Measurements from ENCODE around the gene CACNA1D.

The CACNA1D gene

DNA sequence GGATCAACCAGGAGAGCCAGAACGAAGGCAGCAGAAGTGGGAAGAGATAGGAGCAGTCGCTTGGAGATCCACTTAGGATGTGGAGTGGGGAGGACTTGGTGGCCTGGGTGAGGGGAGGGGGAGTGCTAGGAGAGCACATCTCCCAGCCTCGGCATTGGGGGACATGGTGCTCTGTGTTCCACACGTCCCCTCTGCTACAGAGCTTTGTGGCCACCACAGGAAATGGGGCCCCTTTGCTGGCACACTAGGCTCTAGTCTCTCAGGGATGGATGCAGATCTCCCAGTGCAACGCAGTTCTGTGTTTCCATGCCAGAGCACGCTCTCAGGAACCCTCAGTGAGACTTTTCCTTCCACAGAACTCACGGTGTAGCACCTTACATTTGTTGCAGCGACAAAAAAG lies 283.1 kb downstream of the CACNA1D start:
- no peaks in the 10 kb centered on the region for H3K27me3 Mint-ChIP-seq
- H3K36me3 Mint-ChIP-seq (ENCODE audit: low read depth), result no peaks in the 10 kb centered on the region
- H3K27ac Mint-ChIP-seq, result no peak overlapping the region
- no peak for DNase-seq
- H3K4me3 Mint-ChIP-seq, result no peak overlapping the region
- no peaks in the 10 kb centered on the region for H3K4me1 Mint-ChIP-seq (ENCODE audit: low read depth)
- H3K9me3 Mint-ChIP-seq, result no peaks in the 10 kb centered on the region

DNA sequence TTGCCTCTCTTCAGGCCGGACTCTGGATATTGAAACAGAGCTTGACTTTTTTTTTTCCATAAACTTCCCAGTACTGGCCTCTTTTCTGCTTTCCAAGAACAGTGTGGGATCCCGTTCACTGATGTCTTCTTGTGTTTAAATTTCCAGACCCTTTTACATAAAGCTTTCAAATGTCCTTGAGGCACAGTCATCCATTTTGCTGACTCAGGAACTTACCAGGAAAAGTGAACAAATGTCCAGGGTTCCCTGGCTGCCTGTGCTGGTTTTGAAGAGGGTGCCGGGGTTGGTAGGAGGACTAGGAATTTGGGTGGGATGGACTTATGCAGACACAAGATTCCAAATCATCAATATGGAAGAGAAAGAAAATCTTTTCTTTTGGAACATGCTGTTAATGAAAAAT lies 283.7 kb downstream of the CACNA1D start:
- no peaks in the 10 kb centered on the region for H3K27me3 Mint-ChIP-seq
- H3K4me1 Mint-ChIP-seq (ENCODE audit: low read depth), result no peaks in the 10 kb centered on the region
- DNase-seq, result no peak
- no peaks in the 10 kb centered on the region for H3K9me3 Mint-ChIP-seq
- H3K4me3 Mint-ChIP-seq, result no peak overlapping the region
- no peaks in the 10 kb centered on the region for H3K36me3 Mint-ChIP-seq (ENCODE audit: low read depth)
- H3K27ac Mint-ChIP-seq, result no peak overlapping the region

GRCh38 chr3:53780171-53780570 lies 285.8 kb downstream of the CACNA1D start:
- Mint-ChIP-seq H3K4me1 (ENCODE audit: low read depth) (no peaks in the 10 kb centered on the region), H3K36me3 (ENCODE audit: low read depth) (no peaks in the 10 kb centered on the region), H3K27me3 (no peaks in the 10 kb centered on the region), H3K27ac (no peak overlapping the region), H3K9me3 (no peaks in the 10 kb centered on the region), H3K4me3 (no peak overlapping the region)
- no peak for DNase-seq

- no peak overlapping the region for H3K4me3 Mint-ChIP-seq
- H3K27me3 Mint-ChIP-seq, result no peaks in the 10 kb centered on the region
- H3K9me3 Mint-ChIP-seq, result no peaks in the 10 kb centered on the region
- H3K36me3 Mint-ChIP-seq (ENCODE audit: low read depth), result no peaks in the 10 kb centered on the region
- no peaks in the 10 kb centered on the region for H3K4me1 Mint-ChIP-seq (ENCODE audit: low read depth)
- no peak overlapping the region for H3K27ac Mint-ChIP-seq
- no peak for DNase-seq
These were observed 286.4 kb downstream of the CACNA1D start for GRCh38 chr3:53780806-53781205.

DNA sequence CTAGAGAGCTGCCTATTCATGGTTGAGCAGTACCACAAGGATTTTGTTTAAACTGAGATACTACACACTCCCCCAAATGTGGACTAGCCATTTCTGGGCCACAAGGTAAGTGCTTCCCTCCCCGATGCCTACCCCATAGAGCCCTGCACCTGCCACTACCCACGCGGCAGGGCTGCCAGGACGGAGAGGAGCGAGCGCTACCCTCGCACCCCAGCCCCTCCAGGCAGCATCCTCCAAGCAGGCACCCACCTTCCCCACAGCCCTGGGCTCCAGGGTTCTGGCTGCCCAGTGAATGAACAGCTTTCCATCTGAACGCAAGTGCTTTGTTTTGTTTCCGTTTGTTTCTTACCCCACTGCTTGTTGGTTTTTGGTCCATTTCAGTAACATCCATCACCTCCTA lies 292.6 kb downstream of the CACNA1D start:
- Mint-ChIP-seq H3K9me3 (no peaks in the 10 kb centered on the region), H3K36me3 (ENCODE audit: low read depth) (no peaks in the 10 kb centered on the region), H3K4me3 (no peak overlapping the region), H3K27ac (no peak overlapping the region), H3K27me3 (no peaks in the 10 kb centered on the region), H3K4me1 (ENCODE audit: low read depth) (no peaks in the 10 kb centered on the region)
- no peak for DNase-seq

- Mint-ChIP-seq H3K9me3 (no peaks in the 10 kb centered on the region), H3K27me3 (no peaks in the 10 kb centered on the region), H3K27ac (no peak overlapping the region), H3K4me3 (no peak overlapping the region), H3K4me1 (ENCODE audit: low read depth) (no peaks in the 10 kb centered on the region), H3K36me3 (ENCODE audit: low read depth) (no peaks in the 10 kb centered on the region)
- DNase-seq, result no peak
These were observed 293.6 kb downstream of the CACNA1D start for GRCh38 chr3:53788038-53788437.

DNA sequence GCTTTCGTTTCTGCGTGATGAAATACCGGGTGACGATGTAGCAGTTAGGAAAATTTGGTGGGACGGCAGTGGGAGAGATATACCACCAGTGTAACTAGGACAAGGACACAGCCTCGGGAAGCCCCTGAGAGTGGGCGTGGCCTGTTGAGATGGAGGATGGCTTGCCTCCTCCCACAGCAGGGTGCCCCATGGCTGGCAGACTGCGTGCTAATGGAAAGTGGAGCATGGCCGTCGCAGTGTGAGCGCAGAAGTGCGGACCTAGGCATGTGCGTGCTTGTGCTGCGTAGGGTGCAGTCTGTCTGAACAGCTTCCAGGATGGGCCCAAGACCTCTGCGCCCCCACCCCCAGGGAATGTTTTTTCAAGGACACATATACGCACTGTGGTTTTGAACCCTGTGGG lies 295.0 kb downstream of the CACNA1D start:
- Mint-ChIP-seq H3K4me1 (ENCODE audit: low read depth) (no peaks in the 10 kb centered on the region), H3K27ac (no peak overlapping the region), H3K4me3 (no peak overlapping the region), H3K9me3 (no peaks in the 10 kb centered on the region), H3K36me3 (ENCODE audit: low read depth) (no peaks in the 10 kb centered on the region), H3K27me3 (no peaks in the 10 kb centered on the region)
- no peak for DNase-seq

DNA sequence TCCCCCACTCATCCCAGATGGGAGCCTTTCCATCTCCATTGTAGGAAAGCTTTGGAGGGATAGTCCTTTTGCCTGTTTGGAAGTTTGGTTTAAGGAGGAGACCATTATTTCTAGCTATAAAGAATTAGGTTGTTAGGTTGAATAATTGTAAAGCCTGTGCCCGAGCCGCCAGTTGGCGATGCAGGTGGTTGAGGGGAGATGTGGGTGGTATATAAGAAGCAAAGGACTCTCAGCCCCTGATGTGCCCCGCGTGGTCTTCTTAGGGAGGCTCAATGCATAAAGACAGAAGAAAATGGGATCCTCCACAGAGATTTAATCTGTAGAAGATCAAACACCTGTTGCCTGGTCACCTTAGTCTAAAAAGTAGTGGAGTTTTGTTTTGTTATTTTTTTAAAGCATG lies 296.1 kb downstream of the CACNA1D start:
- H3K4me3 Mint-ChIP-seq, result no peak overlapping the region
- no peaks in the 10 kb centered on the region for H3K36me3 Mint-ChIP-seq (ENCODE audit: low read depth)
- no peaks in the 10 kb centered on the region for H3K4me1 Mint-ChIP-seq (ENCODE audit: low read depth)
- no peak for DNase-seq
- peaks cover 5% of the 10 kb centered on the region for H3K27me3 Mint-ChIP-seq
- no peak overlapping the region for H3K27ac Mint-ChIP-seq
- H3K9me3 Mint-ChIP-seq, result no peaks in the 10 kb centered on the region

- no peak for DNase-seq
- H3K9me3 Mint-ChIP-seq, result no peaks in the 10 kb centered on the region
- no peaks in the 10 kb centered on the region for H3K36me3 Mint-ChIP-seq (ENCODE audit: low read depth)
- no peak overlapping the region for H3K4me3 Mint-ChIP-seq
- no peak overlapping the region for H3K27ac Mint-ChIP-seq
- peaks cover 5% of the 10 kb centered on the region for H3K27me3 Mint-ChIP-seq
- no peaks in the 10 kb centered on the region for H3K4me1 Mint-ChIP-seq (ENCODE audit: low read depth)
These were observed 296.9 kb downstream of the CACNA1D start for GRCh38 chr3:53791317-53791716.

GRCh38 chr3:53792866-53793265 lies 298.5 kb downstream of the CACNA1D start:
- H3K27me3 Mint-ChIP-seq, result peaks cover 5% of the 10 kb centered on the region
- H3K27ac Mint-ChIP-seq, result no peak overlapping the region
- H3K36me3 Mint-ChIP-seq (ENCODE audit: low read depth), result no peaks in the 10 kb centered on the region
- no peak for DNase-seq
- no peak overlapping the region for H3K4me3 Mint-ChIP-seq
- H3K9me3 Mint-ChIP-seq, result no peaks in the 10 kb centered on the region
- no peaks in the 10 kb centered on the region for H3K4me1 Mint-ChIP-seq (ENCODE audit: low read depth)

GRCh38 chr3:53794597-53794996 lies 300.2 kb downstream of the CACNA1D start:
- Mint-ChIP-seq H3K36me3 (ENCODE audit: low read depth) (no peaks in the 10 kb centered on the region), H3K9me3 (no peaks in the 10 kb centered on the region), H3K4me1 (ENCODE audit: low read depth) (no peaks in the 10 kb centered on the region), H3K27ac (no peak overlapping the region), H3K27me3 (peaks cover 5% of the 10 kb centered on the region), H3K4me3 (no peak overlapping the region)
- DNase-seq, result no peak

- H3K36me3 Mint-ChIP-seq (ENCODE audit: low read depth), result no peaks in the 10 kb centered on the region
- H3K4me1 Mint-ChIP-seq (ENCODE audit: low read depth), result no peaks in the 10 kb centered on the region
- H3K9me3 Mint-ChIP-seq, result no peaks in the 10 kb centered on the region
These were observed 300.8 kb downstream of the CACNA1D start for GRCh38 chr3:53795176-53795575.

DNA sequence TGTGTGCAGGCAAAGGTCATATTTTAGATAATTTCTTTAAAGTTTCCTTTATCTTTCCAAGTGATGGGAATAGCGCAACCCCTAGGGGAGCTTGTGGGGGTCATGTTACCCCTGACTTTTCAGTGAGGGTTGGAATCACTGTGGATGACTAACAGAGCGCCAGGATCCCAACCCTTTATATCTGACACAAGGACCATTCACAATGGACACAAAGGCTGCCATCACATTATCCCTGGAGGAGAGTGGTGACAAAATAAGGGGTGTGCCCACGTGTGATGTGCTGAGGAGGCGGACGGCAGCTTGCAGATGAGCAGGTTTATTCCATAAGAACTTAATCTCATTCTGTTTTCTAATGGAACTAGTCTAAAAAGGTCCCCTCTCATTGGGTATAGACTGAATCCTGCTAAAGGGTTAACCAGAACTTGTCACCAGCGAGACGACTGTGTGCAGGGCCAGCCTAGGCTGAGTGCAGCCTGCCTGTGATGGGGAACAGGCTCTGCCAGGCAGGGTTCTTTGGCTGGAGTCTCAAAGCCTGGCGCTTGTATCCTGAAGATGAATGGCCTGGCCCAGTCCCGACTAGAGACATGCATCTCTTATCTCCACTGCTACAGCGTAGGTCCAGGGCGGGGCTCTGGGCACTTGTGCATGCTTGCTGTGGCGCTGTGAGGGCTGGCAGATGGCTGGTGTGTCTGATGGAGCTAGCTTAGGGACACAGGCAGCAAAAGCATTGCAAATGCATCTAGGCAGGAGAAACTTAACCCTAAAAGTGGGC lies 301.6 kb downstream of the CACNA1D start:
- H3K4me3 Mint-ChIP-seq, result no peak overlapping the region
- no peaks in the 10 kb centered on the region for H3K4me1 Mint-ChIP-seq (ENCODE audit: low read depth)
- H3K27ac Mint-ChIP-seq, result no peak overlapping the region
- H3K36me3 Mint-ChIP-seq (ENCODE audit: low read depth), result no peaks in the 10 kb centered on the region
- no peaks in the 10 kb centered on the region for H3K9me3 Mint-ChIP-seq
- peaks cover 5% of the 10 kb centered on the region for H3K27me3 Mint-ChIP-seq
- DNase-seq, result no peak

More at GRCh38 chr3:53795176-53795575, 300.8 kb downstream of the CACNA1D start:
- DNase-seq, result no peak
- H3K27ac Mint-ChIP-seq, result no peak overlapping the region
- no peak overlapping the region for H3K4me3 Mint-ChIP-seq
- peaks cover 5% of the 10 kb centered on the region for H3K27me3 Mint-ChIP-seq

DNA sequence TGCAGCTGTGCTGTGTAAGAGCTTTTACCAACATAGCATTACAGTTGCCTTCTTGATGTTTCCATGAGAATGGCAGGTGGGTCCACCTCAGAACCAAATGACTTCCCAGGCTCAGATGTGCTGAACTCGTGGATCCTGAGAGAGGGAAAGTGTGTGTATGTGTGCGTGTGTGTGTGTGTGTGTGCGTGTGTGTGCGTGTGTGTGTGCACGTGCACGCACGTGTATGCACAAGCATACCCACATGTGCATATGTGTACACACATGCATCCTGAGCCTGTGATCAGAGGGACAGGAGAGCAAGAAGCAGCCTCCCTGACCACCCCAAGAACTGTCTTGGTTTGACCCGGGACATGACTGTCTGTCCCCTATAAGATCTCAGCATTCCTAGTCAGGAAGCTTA lies 303.7 kb downstream of the CACNA1D start:
- H3K9me3 Mint-ChIP-seq, result no peaks in the 10 kb centered on the region
- no peaks in the 10 kb centered on the region for H3K4me1 Mint-ChIP-seq (ENCODE audit: low read depth)
- no peaks in the 10 kb centered on the region for H3K36me3 Mint-ChIP-seq (ENCODE audit: low read depth)
- H3K4me3 Mint-ChIP-seq, result no peak overlapping the region
- no peak for DNase-seq
- peaks cover 5% of the 10 kb centered on the region for H3K27me3 Mint-ChIP-seq
- no peak overlapping the region for H3K27ac Mint-ChIP-seq

DNA sequence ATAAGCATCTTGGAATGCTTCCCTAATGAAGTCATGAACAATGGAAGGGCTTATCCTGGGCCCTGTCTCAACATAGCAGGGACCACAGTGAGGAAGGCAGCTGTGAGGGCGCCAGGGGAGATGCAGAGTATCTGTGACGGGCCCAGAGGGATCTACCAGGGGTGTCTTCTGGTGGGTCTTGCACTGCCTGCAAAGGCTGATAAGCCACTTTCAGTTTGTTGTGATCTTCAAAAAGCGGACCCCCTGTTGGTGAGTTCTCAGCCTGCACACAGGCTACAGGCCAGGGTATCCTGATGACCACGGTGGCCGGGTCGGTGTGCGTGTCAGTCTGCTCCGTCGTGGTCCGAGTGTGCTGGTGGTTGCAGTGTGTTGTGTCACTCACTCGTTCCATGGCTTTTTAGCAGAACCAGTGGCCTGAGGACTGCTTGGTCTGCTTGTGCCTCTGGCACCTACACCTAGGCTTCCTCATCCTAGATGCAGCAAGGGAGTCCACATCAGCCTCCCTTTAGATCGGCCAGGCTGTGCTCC lies 305.0 kb downstream of the CACNA1D start:
- peaks cover 5% of the 10 kb centered on the region for H3K27me3 Mint-ChIP-seq
- no peaks in the 10 kb centered on the region for H3K36me3 Mint-ChIP-seq (ENCODE audit: low read depth)
- DNase-seq, result no peak
- H3K4me1 Mint-ChIP-seq (ENCODE audit: low read depth), result no peaks in the 10 kb centered on the region
- H3K27ac Mint-ChIP-seq, result no peak overlapping the region
- H3K9me3 Mint-ChIP-seq, result no peaks in the 10 kb centered on the region
- H3K4me3 Mint-ChIP-seq, result no peak overlapping the region
